GM13977 (cell line): ENCODE data around the gene SPHKAP.

Experiments used
- DNase-seq: peaks from one replicate; pipeline ENCODE4 v3.0.0; 2012; ENCODE audit warnings: low spot score
- CTCF ChIP-seq: IDR thresholded peaks from 2 replicates; pipeline ENCODE4 v1.5.1; 2012; ENCODE audit warnings: mild to moderate bottlenecking, control low read depth; ENCODE audit not compliant: insufficient read depth; ENCODE audit errors: extremely low read depth, missing control alignments
- in situ Hi-C: fragments of 300-500 bp; cut with MboI; formaldehyde crosslinking; loops from one replicate; pipeline ENCODE4 v1.12.0; 2022; ENCODE audit warnings: low sequenced_read_pairs, low pct_unique_long_range_greater_than_20kb, mixed read lengths, inconsistent platforms; ENCODE audit not compliant: unreplicated experiment

Gene SPHKAP

GRCh38 chr2:228065686-228066085 lies 115.8 kb downstream of the SPHKAP start:
- TF ChIP-seq CTCF = no peak
- in situ Hi-C loops = no loop called here
- no peak for DNase-seq

GRCh38 chr2:228064796-228065315 lies 116.6 kb downstream of the SPHKAP start:
- in situ Hi-C loops = no loop called here
- DNase-seq = no peak
- no peak for TF ChIP-seq CTCF

GRCh38 chr2:228064024-228064423 lies 117.5 kb downstream of the SPHKAP start:
- no peak for TF ChIP-seq CTCF

GRCh38 chr2:228063558-228063957 lies 117.9 kb downstream of the SPHKAP start:
- in situ Hi-C loops = no loop called here
- no peak for DNase-seq
- no peak for TF ChIP-seq CTCF

More at GRCh38 chr2:228064024-228064423, 117.5 kb downstream of the SPHKAP start:
- in situ Hi-C loops = no loop called here
- DNase-seq = no peak

GRCh38 chr2:228059735-228060134 lies 121.8 kb downstream of the SPHKAP start:
- in situ Hi-C loops = no loop called here

GRCh38 chr2:228056293-228057097 lies 125.0 kb downstream of the SPHKAP start:
- no peak for TF ChIP-seq CTCF
- no peak for DNase-seq
- in situ Hi-C loops = no loop called here

More at GRCh38 chr2:228059735-228060134, 121.8 kb downstream of the SPHKAP start:
- no peak for TF ChIP-seq CTCF
- no peak for DNase-seq
